GM12878 (cell line): ENCODE data around the gene BCL11A. TPM values are rescaled to one million over a fixed set of nuclear protein-coding genes. Genes with fewer than 3 reads are reported as not detected.
A peak's percentile ranks its signal among the peaks of the same experiment; 100 is the strongest.

Experiments used
- ATAC-seq: fragments of 200-7000 bp; cut with Tn5 transposase; 3 replicates; pipeline ENCODE4 v1.9.1; 2020; ENCODE audit warnings: mild to moderate bottlenecking, moderate library complexity
- BruUV-seq: library from RNA; stranded (reverse); fragments of 400-500 nt; replicated peaks from 2 replicates; lab custom pipeline; 2021; lab: Mats Ljungman, UMichigan
- CTCF ChIA-PET: fragments of 300-600 bp; sonication (Branson Sonifier 250); formaldehyde crosslinking; extraction: SDS; loops from one replicate; lab custom pipeline; 2021; ENCODE audit warnings: inconsistent platforms; lab: Yijun Ruan, JAX
- POLR2A ChIA-PET: fragments of 350-600 bp; formaldehyde crosslinking; extraction: SDS; loops from one replicate; lab custom pipeline; 2021; ENCODE audit warnings: inconsistent platforms; lab: Charles Lee
- RAD21 ChIA-PET: fragments of 300-600 bp; sonication (Branson Sonifier 250); formaldehyde crosslinking; loops from one replicate; lab custom pipeline; 2023; ENCODE audit warnings: antibody characterized with exemption; ENCODE audit not compliant: unreplicated experiment; lab: Charles Lee
- SMC1A ChIA-PET: fragments of 300-600 bp; sonication (Branson Sonifier 250); formaldehyde crosslinking; loops from one replicate; lab custom pipeline; 2023; ENCODE audit not compliant: unreplicated experiment, uncharacterized antibody; lab: Charles Lee
- DNase-seq: peaks from one replicate; pipeline ENCODE4 v3.0.0-alpha.2; 2011; ENCODE audit warnings: low read depth, low spot score
- FAIRE-seq: peaks from 3 replicates; lab custom pipeline; 2011; peaks lifted over from hg19 to GRCh38; lab: Jason Lieb, UNC
- H2AFZ ChIP-seq: 2 replicates; pipeline ENCODE4 v1.6.0; 2011; ENCODE audit warnings: low read depth, low read length, control low read depth; ENCODE audit not compliant: control insufficient read depth
- H3K27ac ChIP-seq: 2 replicates; pipeline ENCODE4 v1.5.1; 2011; ENCODE audit warnings: control low read depth; ENCODE audit not compliant: control insufficient read depth, insufficient read depth
- H3K27me3 ChIP-seq, 2 experiments: replicated peaks in 1 of 2; 2 replicates each; pipeline versions ENCODE4 v1.6.0 to v1.6.1; 2011; ENCODE audit warnings: low read length in 1 of 2; ENCODE audit not compliant: control insufficient read depth in 2 of 2, insufficient read depth in 2 of 2
- H3K36me3 ChIP-seq, 2 experiments: 2 replicates each; pipeline ENCODE4 v1.5.1; 2011; ENCODE audit warnings: low read length in 1 of 2; ENCODE audit not compliant: control insufficient read depth in 2 of 2, insufficient read depth in 2 of 2
- H3K4me1 ChIP-seq: 2 replicates; pipeline ENCODE4 v1.6.1; 2011; ENCODE audit warnings: mild to moderate bottlenecking, low read length, moderate library complexity, mixed read lengths; ENCODE audit not compliant: control insufficient read depth, insufficient read depth
- H3K4me2 ChIP-seq: 2 replicates; pipeline ENCODE4 v1.6.0; 2011; ENCODE audit warnings: control low read depth; ENCODE audit not compliant: control insufficient read depth, insufficient read depth
- H3K4me3 ChIP-seq: fragments of 200-600 bp; sonication (generic); 2 replicates; pipeline ENCODE4 v1.5.1; 2016
- H3K79me2 ChIP-seq: 2 replicates; pipeline ENCODE4 v1.6.0; 2011; ENCODE audit warnings: low read length; ENCODE audit not compliant: control insufficient read depth, insufficient read depth
- H3K9ac ChIP-seq: 2 replicates; pipeline ENCODE4 v1.8.0; 2011; ENCODE audit warnings: low read length, control low read depth, mixed read lengths; ENCODE audit not compliant: control insufficient read depth, insufficient read depth
- H3K9me3 ChIP-seq: replicated peaks from 3 replicates; pipeline ENCODE4 v1.5.1; 2011; ENCODE audit warnings: mild to moderate bottlenecking, low read length; ENCODE audit not compliant: control insufficient read depth, insufficient read depth
- H4K20me1 ChIP-seq: 2 replicates; pipeline ENCODE4 v1.6.0; 2011; ENCODE audit not compliant: control insufficient read depth, insufficient read depth
- CHD1 ChIP-seq: IDR thresholded peaks from 2 replicates; pipeline ENCODE4 v1.6.1; 2012; ENCODE audit warnings: low read depth, low read length, improper control_type of control experiment
- CHD4 ChIP-seq: fragments of 200-600 bp; sonication (generic); IDR thresholded peaks from 2 replicates; pipeline ENCODE4 v1.6.1; 2016; ENCODE audit warnings: mild to moderate bottlenecking
- ELK1 ChIP-seq: IDR thresholded peaks from 2 replicates; pipeline ENCODE4 v1.6.1; 2012; ENCODE audit warnings: low read depth, low read length, improper control_type of control experiment
- ESRRA ChIP-seq: IDR thresholded peaks from 2 replicates; pipeline ENCODE4 v1.6.1; 2012; ENCODE audit warnings: mild to moderate bottlenecking, low read length, improper control_type of control experiment
- NFXL1 ChIP-seq: fragments of 450-650 bp; IDR thresholded peaks from 2 replicates; pipeline ENCODE4 v1.6.1; 2017; ENCODE audit warnings: antibody characterized with exemption, mild to moderate bottlenecking, borderline replicate concordance
- POU2F2 ChIP-seq: IDR thresholded peaks from 3 replicates; pipeline ENCODE4 v1.6.1; 2011; ENCODE audit warnings: low read depth, mild to moderate bottlenecking, low read length, borderline replicate concordance
- SREBF2 ChIP-seq: IDR thresholded peaks from 2 replicates; pipeline ENCODE4 v1.6.1; 2012; ENCODE audit warnings: mild to moderate bottlenecking, low read length
- STAT1 ChIP-seq: fragments of 450-650 bp; conservative IDR thresholded peaks from 2 replicates; pipeline ENCODE4 v1.6.1; 2014; ENCODE audit warnings: antibody characterized with exemption, mild to moderate bottlenecking
- STAT3 ChIP-seq: IDR thresholded peaks from 2 replicates; pipeline ENCODE4 v1.6.1; 2011; ENCODE audit warnings: low read depth, low read length, improper control_type of control experiment
- WRNIP1 ChIP-seq: IDR thresholded peaks from 2 replicates; pipeline ENCODE4 v1.6.1; 2011; ENCODE audit warnings: low read depth, low read length, improper control_type of control experiment, borderline replicate concordance
- ZNF207 ChIP-seq: fragments of 450-650 bp; IDR thresholded peaks from 2 replicates; pipeline ENCODE4 v1.6.1; 2014; ENCODE audit warnings: antibody characterized with exemption, mild to moderate bottlenecking, borderline replicate concordance
- WGBS: methylation state at CpG from one replicate; pipeline ENCODE4 v1.1.6; 2016; ENCODE audit warnings: low lambda C conversion rate; ENCODE audit not compliant: insufficient replicate concordance, insufficient coverage; ENCODE audit errors: missing lambda C conversion rate; 5-methylcytosine and 5-hydroxymethylcytosine counted together
- in situ Hi-C: fragments of 300-500 bp; cut with MboI; formaldehyde crosslinking; loops from 9 replicates; pipeline ENCODE4 v1.14.3; 2018; ENCODE audit warnings: mixed read lengths
- intact Hi-C: fragments of 100-400 bp; cut with micrococcal nuclease; formaldehyde crosslinking; loops from one replicate; pipeline ENCODE4 v1.14.2; 2022; ENCODE audit not compliant: unreplicated experiment
- polyA plus RNA-seq, 11 experiments: library from polyadenylated mRNA; depleted of rRNA in 4 of 11; unstranded in 6 of 11; stranded (reverse) in 5 of 11; fragments of >200 nt; fragmentation: Nextera tagmentation in 4 of 11; fragmentation: Illumina TruSeq in 1 of 11; extraction: Ambion mirVana in 4 of 11; extraction: Trizol in 1 of 11; gene quantifications; 1 replicate in 1 of 11; 2 replicates in 10 of 11; pipeline versions ENCODE4 v1.2.1 to v1.2.3, GENCODE V29; 2011 to 2016; ENCODE audit warnings: inconsistent platforms in 2 of 11, missing spikeins in 2 of 11, low read depth in 1 of 11
- total RNA-seq, 4 experiments: library from RNA; depleted of rRNA in 3 of 4; stranded (reverse); fragments of >200 nt in 3 of 4; fragmentation: Illumina TruSeq in 1 of 4; extraction: Trizol in 1 of 4; gene quantifications; 2 replicates each; pipeline versions ENCODE4 v1.2.1 to v1.2.3, GENCODE V29; 2013 to 2021
- TF ChIP-seq, protein P1 (sequence below): fragments of 450-650 bp; IDR thresholded peaks from 2 replicates; pipeline ENCODE4 v1.6.1; 2016; ENCODE audit warnings: mild to moderate bottlenecking, moderate library complexity, borderline replicate concordance

The BCL11A gene
- total and polyA plus RNA-seq, 10 of the 15 experiments (the other 5 are each of a cell fraction or from before 2014, with no cell fraction given): 7.5 to 26.6 (median 11.1) TPM; not detected in 1

GRCh38 chr2:60475123-60475830, 78.2 kb downstream of the BCL11A start:
- intact Hi-C loops (no loop called here), in situ Hi-C loops (no loop called here)
- RAD21 ChIA-PET: no interaction called here
- BruUV-seq: no TSS peak
- no peaks in the 10 kb centered on the region for H3K9me3 ChIP-seq
- FAIRE-seq (peak; percentile 78), ATAC-seq (no peak), DNase-seq (no peak)
- H3K4me1 ChIP-seq: no peaks in the 10 kb centered on the region
- no peak overlapping the region for H2AFZ ChIP-seq
- no peak overlapping the region for H3K9ac ChIP-seq
- peaks cover 3% of the 10 kb centered on the region; the same call in 1 of the 2 replicates for H3K79me2 ChIP-seq
- H3K27me3 ChIP-seq: no peaks in the 10 kb centered on the region
- peaks cover 0 to 5% of the 10 kb centered on the region in 2 experiments; a peak in 1 of 4 replicates for H3K36me3 ChIP-seq
- SMC1A ChIA-PET: no interaction called here
- H3K4me3 ChIP-seq: no peak overlapping the region
- H3K4me2 ChIP-seq: no peak overlapping the region
- H4K20me1 ChIP-seq: no peaks in the 10 kb centered on the region
- CTCF ChIA-PET: interaction anchor here (0.7 kb wide), 1 partner anchor 41 kb away, joined by 3 read pairs; no protein-coding TSS in a partner anchor
- TF ChIP-seq ELK1 (no peak), CHD4 (no peak), STAT1 (no peak), NFXL1 (no peak)
- H3K27ac ChIP-seq: no peak overlapping the region
- WGBS: 85% methylated on average over 6 of the region's 6 CpGs
- POLR2A ChIA-PET: no interaction called here

DNA sequence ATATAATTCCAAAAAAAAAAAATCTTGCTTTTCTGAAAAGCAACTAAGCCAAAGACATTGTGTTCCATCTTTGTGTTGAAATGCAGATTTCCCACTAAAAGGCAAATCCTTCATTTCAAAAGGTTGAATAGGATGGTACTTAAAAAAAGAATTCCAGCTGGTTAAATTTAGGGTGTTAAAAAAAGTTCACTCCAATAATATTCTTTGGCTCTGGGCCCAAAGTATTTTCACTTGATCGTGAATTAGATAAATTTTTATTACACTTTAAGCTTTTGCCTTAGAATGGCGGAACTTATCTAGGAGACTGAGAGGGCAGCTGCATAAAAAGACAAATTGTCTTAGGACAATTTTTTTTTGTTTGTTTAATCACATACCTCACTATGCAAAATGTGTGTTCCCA, 79.2 kb downstream of the BCL11A start:
- RAD21 ChIA-PET: no interaction called here
- no peak for DNase-seq
- H3K4me1 ChIP-seq: no peaks in the 10 kb centered on the region
- 94% methylated on average over 2 of the region's 2 CpGs for WGBS
- CTCF ChIA-PET: interaction anchor here (0.7 kb wide), 1 partner anchor 42 kb away, joined by 3 read pairs; no protein-coding TSS in a partner anchor
- intact Hi-C loops (no loop called here), in situ Hi-C loops (no loop called here)
- no peak for FAIRE-seq
- no peak overlapping the region for H2AFZ ChIP-seq
- H3K9me3 ChIP-seq: no peaks in the 10 kb centered on the region
- no peaks in the 10 kb centered on the region for H4K20me1 ChIP-seq
- no peaks in the 10 kb centered on the region for H3K27me3 ChIP-seq
- no TSS peak for BruUV-seq
- H3K4me2 ChIP-seq: no peak overlapping the region
- H3K79me2 ChIP-seq: peaks cover 5% of the 10 kb centered on the region; the same call in 1 of the 2 replicates
- no peak overlapping the region for H3K9ac ChIP-seq
- POLR2A ChIA-PET: no interaction called here
- peaks cover 0 to 5% of the 10 kb centered on the region in 2 experiments; a peak in 1 of 4 replicates for H3K36me3 ChIP-seq
- H3K4me3 ChIP-seq: no peak overlapping the region
- SMC1A ChIA-PET: interaction anchor here (0.6 to 1.0 kb wide), 3 partner anchors 8 to 1453 kb away, joined by 3 to 4 read pairs (median 3); no protein-coding TSS in a partner anchor
- no peak for ATAC-seq
- H3K27ac ChIP-seq: no peak overlapping the region
- no peak for TF ChIP-seq SREBF2
- TF ChIP-seq POU2F2: no peak
- TF ChIP-seq, protein P1, sequence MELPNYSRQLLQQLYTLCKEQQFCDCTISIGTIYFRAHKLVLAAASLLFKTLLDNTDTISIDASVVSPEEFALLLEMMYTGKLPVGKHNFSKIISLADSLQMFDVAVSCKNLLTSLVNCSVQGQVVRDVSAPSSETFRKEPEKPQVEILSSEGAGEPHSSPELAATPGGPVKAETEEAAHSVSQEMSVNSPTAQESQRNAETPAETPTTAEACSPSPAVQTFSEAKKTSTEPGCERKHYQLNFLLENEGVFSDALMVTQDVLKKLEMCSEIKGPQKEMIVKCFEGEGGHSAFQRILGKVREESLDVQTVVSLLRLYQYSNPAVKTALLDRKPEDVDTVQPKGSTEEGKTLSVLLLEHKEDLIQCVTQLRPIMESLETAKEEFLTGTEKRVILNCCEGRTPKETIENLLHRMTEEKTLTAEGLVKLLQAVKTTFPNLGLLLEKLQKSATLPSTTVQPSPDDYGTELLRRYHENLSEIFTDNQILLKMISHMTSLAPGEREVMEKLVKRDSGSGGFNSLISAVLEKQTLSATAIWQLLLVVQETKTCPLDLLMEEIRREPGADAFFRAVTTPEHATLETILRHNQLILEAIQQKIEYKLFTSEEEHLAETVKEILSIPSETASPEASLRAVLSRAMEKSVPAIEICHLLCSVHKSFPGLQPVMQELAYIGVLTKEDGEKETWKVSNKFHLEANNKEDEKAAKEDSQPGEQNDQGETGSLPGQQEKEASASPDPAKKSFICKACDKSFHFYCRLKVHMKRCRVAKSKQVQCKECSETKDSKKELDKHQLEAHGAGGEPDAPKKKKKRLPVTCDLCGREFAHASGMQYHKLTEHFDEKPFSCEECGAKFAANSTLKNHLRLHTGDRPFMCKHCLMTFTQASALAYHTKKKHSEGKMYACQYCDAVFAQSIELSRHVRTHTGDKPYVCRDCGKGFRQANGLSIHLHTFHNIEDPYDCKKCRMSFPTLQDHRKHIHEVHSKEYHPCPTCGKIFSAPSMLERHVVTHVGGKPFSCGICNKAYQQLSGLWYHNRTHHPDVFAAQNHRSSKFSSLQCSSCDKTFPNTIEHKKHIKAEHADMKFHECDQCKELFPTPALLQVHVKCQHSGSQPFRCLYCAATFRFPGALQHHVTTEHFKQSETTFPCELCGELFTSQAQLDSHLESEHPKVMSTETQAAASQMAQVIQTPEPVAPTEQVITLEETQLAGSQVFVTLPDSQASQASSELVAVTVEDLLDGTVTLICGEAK: no peak
- TF ChIP-seq ESRRA: no peak
- no peak for TF ChIP-seq STAT3
- TF ChIP-seq ZNF207: no peak
- TF ChIP-seq WRNIP1: no peak
- no peak for TF ChIP-seq CHD1
